ENCODE data around the gene PRDX2.

DNA sequence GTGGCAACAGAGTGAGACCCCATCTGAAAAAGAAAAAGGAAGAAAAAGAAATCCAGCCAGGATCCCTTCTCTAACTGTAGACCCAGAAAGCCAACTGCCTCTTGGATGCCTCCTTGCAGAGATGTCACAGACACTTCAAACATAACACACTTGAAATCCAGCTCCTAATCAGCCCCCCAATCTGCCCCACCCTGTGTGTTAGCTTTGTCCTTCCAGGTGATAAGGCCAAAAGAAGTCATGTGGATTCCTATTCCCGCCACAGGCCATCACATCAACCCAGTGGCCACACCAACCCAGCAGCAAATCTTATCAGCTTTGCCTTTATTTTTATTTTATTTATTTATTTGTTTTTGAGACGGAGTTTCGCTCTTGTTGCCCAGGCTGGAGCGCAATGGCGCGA, 41.9 kb downstream of the PRDX2 start:
- TF ChIP-seq, protein P1, sequence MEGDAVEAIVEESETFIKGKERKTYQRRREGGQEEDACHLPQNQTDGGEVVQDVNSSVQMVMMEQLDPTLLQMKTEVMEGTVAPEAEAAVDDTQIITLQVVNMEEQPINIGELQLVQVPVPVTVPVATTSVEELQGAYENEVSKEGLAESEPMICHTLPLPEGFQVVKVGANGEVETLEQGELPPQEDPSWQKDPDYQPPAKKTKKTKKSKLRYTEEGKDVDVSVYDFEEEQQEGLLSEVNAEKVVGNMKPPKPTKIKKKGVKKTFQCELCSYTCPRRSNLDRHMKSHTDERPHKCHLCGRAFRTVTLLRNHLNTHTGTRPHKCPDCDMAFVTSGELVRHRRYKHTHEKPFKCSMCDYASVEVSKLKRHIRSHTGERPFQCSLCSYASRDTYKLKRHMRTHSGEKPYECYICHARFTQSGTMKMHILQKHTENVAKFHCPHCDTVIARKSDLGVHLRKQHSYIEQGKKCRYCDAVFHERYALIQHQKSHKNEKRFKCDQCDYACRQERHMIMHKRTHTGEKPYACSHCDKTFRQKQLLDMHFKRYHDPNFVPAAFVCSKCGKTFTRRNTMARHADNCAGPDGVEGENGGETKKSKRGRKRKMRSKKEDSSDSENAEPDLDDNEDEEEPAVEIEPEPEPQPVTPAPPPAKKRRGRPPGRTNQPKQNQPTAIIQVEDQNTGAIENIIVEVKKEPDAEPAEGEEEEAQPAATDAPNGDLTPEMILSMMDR (IDR thresholded peaks at IDR 0.05; ENCODE audit: low read length) = no peak
- TF ChIP-seq EZH2 (IDR thresholded peaks at IDR 0.05; ENCODE audit: borderline replicate concordance, low read length) = no peak

Data from OCI-LY1 (cell line).